Inflammatory macrophage (primary cell): ENCODE measurements around the gene PRICKLE2.

Experiments
- DNase-seq, 2 donors: peaks; one replicate each; pipeline ENCODE4 v3.0.0-alpha.2; 2020 to 2022

PRICKLE2 gene

GRCh38 chr3:64220161-64220914, 4.9 kb downstream of the PRICKLE2 start:
- DNase-seq, result no peak

GRCh38 chr3:64218746-64219145, 6.5 kb downstream of the PRICKLE2 start:
- no peak for DNase-seq

GRCh38 chr3:64218329-64218728, 6.9 kb downstream of the PRICKLE2 start:
- no peak for DNase-seq

- no peak for DNase-seq
Measured at GRCh38 chr3:64216274-64217147, 8.8 kb downstream of the PRICKLE2 start.

- DNase-seq, result no peak
Measured at GRCh38 chr3:64215559-64215958, 9.7 kb downstream of the PRICKLE2 start.

- DNase-seq, result no peak
Measured at GRCh38 chr3:64215103-64215502, 10.2 kb downstream of the PRICKLE2 start.

- DNase-seq, result peak in 1 of 2 donors; percentile 2
Measured at GRCh38 chr3:64214381-64215018, 10.8 kb downstream of the PRICKLE2 start.

- no peak for DNase-seq
Measured at GRCh38 chr3:64213962-64214379, 11.3 kb downstream of the PRICKLE2 start.

GRCh38 chr3:64213224-64213878, 11.9 kb downstream of the PRICKLE2 start:
- DNase-seq, result no peak

GRCh38 chr3:64209866-64210621, 15.2 kb downstream of the PRICKLE2 start:
- DNase-seq, result no peak

GRCh38 chr3:64207289-64208080, 17.8 kb downstream of the PRICKLE2 start:
- DNase-seq, result no peak

- DNase-seq, result no peak
Measured at GRCh38 chr3:64203969-64204908, 21.0 kb downstream of the PRICKLE2 start.

GRCh38 chr3:64203216-64203615, 22.1 kb downstream of the PRICKLE2 start:
- DNase-seq, result no peak

- DNase-seq, result no peak
Measured at GRCh38 chr3:64199932-64200331, 25.3 kb downstream of the PRICKLE2 start.

GRCh38 chr3:64196236-64196929, 28.9 kb downstream of the PRICKLE2 start:
- no peak for DNase-seq

GRCh38 chr3:64195789-64196188, 29.5 kb downstream of the PRICKLE2 start:
- DNase-seq, result no peak

GRCh38 chr3:64191822-64192221, 33.4 kb downstream of the PRICKLE2 start:
- DNase-seq, result no peak

- no peak for DNase-seq
Measured at GRCh38 chr3:64190517-64191515, 34.5 kb downstream of the PRICKLE2 start.
